ENCODE data around the gene KCNN4. TPM values are rescaled to one million over a fixed set of nuclear protein-coding genes. Genes with fewer than 3 reads are reported as not detected.
"Not testable (repeated sequence)": the region's sequence is repeated elsewhere in the genome, so short reads cannot be mapped to it uniquely, and the experiment has no call there.

KCNN4 gene
- polyA plus RNA-seq: under 1 TPM in 2 of 3 donors, not detected in 1; 0.19 to 0.27 TPM

DNA sequence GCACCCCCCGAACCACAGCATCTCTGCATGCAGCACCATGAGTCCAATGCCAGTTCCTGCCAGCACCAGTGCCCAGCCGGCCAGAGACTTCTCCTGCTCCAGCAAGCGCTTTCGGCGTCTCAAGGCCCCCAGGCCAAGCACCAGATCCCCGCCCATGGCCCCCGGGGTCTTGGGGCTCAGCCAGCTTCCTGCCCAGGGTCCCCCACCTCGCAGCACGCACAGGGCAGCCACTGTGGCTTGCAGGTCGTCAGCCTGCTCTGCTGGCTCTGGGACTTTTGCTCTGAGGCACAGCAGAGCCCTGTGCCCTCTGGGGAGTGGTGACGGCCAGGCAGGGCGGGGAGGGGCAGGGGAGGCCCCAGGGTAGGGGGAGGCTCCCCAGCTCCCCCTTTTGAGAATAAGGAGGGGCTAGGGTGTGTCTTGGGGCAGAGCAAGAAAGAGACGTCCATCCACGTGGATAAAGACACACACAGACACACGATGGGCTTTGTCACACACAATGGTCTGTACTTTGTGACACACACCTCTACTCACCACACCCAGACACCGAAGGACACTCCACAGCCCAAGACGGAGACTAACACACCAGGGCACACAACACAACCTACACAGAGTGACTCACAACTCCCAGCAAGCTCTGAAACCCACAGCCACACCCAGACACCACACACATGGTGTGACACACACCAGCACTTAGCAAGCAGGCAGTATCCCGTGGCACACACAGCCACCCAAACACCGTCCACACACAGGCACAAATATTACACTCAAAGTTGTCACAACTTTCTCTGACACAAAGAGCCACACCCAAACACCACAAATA lies at the start of gene KCNN4:
TSS of gene KCNN4 (minus strand) at position 268 of the 820 bp plus-strand sequence. CDS start at position 156, 112 bp downstream.
- no peak for DNase-seq
- Mint-ChIP-seq H3K4me3 (peak within 1 kb of the TSS in 1 of 5 donors; percentile 57), H3K27ac (peak within 1 kb of the TSS in 1 of 6 donors; percentile 26), H3K27me3 (ENCODE audit: low read depth in 3 of 3) (peaks cover 7 to 27% (median 15%) of the 10 kb centered on the region in 3 donors), H3K36me3 (peaks cover 0 to 3% (median 3%) of the 10 kb centered on the region in 3 donors), H3K9me3 (peaks cover 0 to 3% (median 0%) of the 10 kb centered on the region in 6 donors), H3K4me1 (peaks cover 0 to 4% of the 10 kb centered on the region in 2 donors)

DNA sequence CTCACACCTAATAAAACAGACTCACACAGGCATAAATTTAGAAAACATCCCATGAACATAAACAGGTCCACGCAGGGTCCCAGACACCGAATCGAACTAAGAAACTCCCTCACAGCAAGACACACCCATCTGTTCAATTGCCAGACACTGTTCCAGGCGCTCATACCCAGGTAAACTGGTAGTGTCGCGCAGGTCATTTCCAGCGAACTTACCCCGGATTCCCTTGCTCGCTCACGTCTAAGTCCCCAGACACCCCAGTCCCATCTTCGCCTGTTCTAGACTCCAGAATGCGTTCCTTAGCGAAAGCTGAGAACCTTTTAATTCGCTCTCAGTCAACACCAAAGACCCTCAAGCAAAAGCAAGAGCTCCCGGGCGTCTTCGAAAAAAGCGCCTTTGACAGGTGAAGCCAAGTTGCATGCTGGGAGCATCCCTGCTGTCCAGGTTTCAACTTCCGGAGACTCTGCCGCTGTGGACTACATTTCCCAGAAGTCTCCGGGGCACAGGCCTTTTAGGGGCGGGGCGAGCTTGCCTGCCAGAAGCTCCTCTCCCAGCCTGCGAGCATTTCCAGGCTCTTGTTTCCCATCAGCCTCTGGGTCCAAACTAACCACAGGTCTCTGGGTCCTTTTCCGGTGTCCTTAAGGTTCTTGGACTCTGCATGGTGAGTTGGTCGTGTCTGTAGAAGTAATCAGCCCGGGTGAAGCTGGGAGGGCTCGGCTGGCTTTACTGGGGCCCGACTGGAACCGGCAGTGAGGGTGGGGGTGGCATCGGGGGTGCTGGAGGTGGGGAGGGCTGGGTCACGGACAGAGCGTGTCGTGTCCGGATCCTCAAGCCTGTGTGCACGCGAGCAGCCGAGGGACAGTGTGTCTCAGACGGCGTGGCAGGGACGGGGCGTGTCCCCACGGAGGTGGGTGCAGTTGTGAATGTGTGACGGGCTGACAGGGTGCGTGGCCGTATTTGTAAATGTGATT lies 46.3 kb upstream of the KCNN4 start, which contains the start of gene ZNF283:
TSS of gene ZNF283 (plus strand) at position 535 of the 968 bp plus-strand sequence. CDS start 6,184 bp downstream, outside the sequence.
- peak within 1 kb of the TSS; percentile 89 to 93 (median 90) for H3K4me3 Mint-ChIP-seq
- peaks cover 6 to 15% (median 8%) of the 10 kb centered on the region in 3 donors for H3K27me3 Mint-ChIP-seq (ENCODE audit: low read depth in 3 of 3)
- DNase-seq: peak; percentile 74 to 76 (median 75)
- H3K4me1 Mint-ChIP-seq: peaks cover 21 to 22% of the 10 kb centered on the region in 2 donors
- H3K36me3 Mint-ChIP-seq: peaks cover 7 to 16% (median 14%) of the 10 kb centered on the region in 3 donors
- H3K9me3 Mint-ChIP-seq: no peaks in the 10 kb centered on the region
- peak within 1 kb of the TSS; percentile 47 to 85 (median 76) for H3K27ac Mint-ChIP-seq

DNA sequence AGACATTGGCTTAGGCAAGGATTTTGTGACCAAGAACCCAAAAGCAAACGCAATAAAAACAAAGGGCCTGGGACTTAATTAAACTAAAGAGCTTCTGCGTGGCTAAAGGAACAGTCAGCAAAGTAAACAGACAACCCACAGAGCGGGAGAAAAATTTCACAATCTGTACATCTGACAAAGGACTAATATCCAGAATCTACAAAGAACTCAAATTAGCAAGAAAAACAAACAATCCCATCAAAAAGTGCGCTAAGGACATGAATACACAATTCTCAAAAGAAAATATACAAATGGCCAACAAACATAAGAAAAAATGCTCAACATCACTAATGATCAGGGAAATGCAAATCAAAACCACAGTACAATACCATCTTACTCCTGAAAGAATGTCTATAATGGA lies 43.8 kb upstream of the KCNN4 start:
- not testable (repeated sequence) for DNase-seq, H3K4me3 Mint-ChIP-seq, H3K36me3 Mint-ChIP-seq, H3K9me3 Mint-ChIP-seq, H3K27ac Mint-ChIP-seq
- H3K4me1 Mint-ChIP-seq: peaks cover 30 to 31% of the 10 kb centered on the region in 2 donors
- peaks cover 14 to 30% (median 18%) of the 10 kb centered on the region in 3 donors for H3K27me3 Mint-ChIP-seq (ENCODE audit: low read depth in 3 of 3)

DNA sequence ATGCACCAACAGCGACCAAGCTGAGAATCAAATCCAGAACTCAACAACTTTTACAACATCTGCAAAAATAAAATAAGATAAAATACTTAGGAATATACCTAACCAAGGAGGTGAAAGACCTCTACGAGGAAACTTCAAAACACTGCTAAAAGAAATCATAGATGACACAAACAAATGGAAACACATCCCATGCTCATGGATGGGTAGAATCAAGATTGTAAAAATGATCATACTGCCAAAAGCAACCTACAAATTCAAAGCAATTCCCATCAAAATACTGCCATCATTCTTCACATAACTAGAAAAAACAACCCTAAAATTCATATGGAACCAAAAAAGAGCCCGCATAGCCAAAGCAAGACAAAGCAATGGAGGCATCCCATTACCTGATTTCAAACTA lies 43.1 kb upstream of the KCNN4 start:
- not testable (repeated sequence) for H3K27ac Mint-ChIP-seq, H3K36me3 Mint-ChIP-seq, DNase-seq, H3K4me3 Mint-ChIP-seq, H3K9me3 Mint-ChIP-seq
- H3K27me3 Mint-ChIP-seq (ENCODE audit: low read depth in 3 of 3): peaks cover 14 to 37% (median 18%) of the 10 kb centered on the region in 3 donors
- peaks cover 30 to 31% of the 10 kb centered on the region in 2 donors for H3K4me1 Mint-ChIP-seq

DNA sequence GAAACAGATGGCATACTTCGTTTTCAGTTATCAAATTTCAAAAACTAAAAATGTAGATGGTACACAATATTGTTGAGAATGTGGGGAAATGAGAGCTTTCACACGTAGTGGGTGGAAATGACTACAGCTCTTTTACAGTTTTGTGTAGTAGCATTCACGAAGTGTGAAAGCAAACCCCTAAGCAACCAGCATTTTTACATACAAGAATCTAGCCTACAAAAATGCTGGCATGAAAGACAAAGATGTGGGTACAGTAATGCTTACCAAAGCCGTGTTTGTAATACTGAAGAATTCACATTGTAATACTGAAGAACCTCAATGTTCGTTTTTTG lies 40.1 kb upstream of the KCNN4 start:
- Mint-ChIP-seq H3K36me3 (no peaks in the 10 kb centered on the region), H3K27me3 (ENCODE audit: low read depth in 3 of 3) (peaks cover 14 to 44% (median 21%) of the 10 kb centered on the region in 3 donors), H3K27ac (no peak overlapping the region), H3K4me3 (peak overlapping the region in 4 of 5 donors; percentile 66 to 82 (median 78)), H3K9me3 (peaks cover 0 to 3% (median 0%) of the 10 kb centered on the region in 6 donors), H3K4me1 (peaks cover 9 to 10% of the 10 kb centered on the region in 2 donors)
- DNase-seq: no peak

DNA sequence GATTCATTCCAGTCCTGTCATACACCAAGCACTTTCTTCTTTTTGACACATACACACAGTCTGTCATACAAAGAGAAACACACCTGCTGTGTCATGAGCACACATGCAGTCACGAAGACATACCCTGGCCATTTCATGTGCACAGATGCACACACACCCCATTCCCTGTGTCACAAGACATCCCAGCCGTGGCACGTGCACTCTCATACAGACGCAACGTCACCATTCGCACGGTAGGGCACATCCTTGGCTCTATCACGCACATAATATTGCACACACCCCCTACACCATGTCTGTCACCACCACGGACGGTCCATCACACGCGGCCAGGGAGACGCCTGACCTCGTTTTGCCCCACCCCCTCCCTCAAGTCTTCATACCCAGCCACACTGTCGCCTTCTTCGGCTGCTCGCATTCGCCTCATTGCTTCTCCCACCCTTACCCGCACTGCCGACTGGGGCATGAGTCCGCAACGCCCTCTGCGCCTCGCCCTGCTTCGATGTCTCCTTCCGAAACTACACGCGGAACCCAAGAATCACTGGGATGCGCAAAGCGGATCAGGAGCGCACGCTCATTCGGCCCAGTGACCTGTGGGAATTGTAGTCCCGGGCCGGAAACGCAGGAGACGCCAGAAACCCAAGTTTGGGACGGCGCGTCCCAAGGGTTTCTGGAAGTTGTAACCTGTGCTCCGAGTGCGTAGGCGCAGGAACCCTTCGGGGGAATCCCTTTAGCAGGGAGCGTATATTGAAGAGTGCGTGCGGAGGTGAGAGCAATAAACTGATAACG lies 39.5 kb upstream of the KCNN4 start:
- Mint-ChIP-seq H3K4me3 (peak overlapping the region; percentile 63 to 82 (median 77)), H3K27ac (no peak overlapping the region), H3K4me1 (peaks cover 9% of the 10 kb centered on the region in 2 donors), H3K27me3 (ENCODE audit: low read depth in 3 of 3) (peaks cover 11 to 46% (median 20%) of the 10 kb centered on the region in 3 donors), H3K9me3 (peaks cover 0 to 3% (median 0%) of the 10 kb centered on the region in 6 donors), H3K36me3 (no peaks in the 10 kb centered on the region)
- no peak for DNase-seq

DNA sequence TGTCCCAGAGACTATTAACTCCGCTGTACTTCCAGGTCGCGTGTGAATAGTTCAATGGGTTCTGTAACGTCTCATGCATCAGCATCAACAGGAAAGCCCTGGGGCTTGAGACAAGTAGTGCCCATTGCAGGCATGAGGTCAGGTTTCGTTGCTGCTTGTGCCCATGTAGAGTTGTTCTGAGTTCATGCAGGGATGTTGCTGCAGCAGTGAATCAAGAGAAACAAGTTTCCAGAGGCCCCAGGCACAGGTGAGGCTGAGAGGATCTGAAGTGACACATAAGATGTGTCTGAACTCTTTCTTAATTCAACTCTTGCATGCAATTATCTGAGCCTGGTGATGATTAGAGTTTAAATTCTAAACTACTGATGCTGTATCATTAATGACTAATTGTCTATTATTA lies 37.7 kb upstream of the KCNN4 start:
- Mint-ChIP-seq H3K27me3 (ENCODE audit: low read depth in 3 of 3) (peaks cover 11 to 41% (median 18%) of the 10 kb centered on the region in 3 donors), H3K27ac (no peak overlapping the region), H3K36me3 (no peaks in the 10 kb centered on the region), H3K4me1 (peaks cover 9% of the 10 kb centered on the region in 2 donors), H3K4me3 (no peak overlapping the region), H3K9me3 (peaks cover 0 to 3% (median 0%) of the 10 kb centered on the region in 6 donors)
- no peak for DNase-seq

DNA sequence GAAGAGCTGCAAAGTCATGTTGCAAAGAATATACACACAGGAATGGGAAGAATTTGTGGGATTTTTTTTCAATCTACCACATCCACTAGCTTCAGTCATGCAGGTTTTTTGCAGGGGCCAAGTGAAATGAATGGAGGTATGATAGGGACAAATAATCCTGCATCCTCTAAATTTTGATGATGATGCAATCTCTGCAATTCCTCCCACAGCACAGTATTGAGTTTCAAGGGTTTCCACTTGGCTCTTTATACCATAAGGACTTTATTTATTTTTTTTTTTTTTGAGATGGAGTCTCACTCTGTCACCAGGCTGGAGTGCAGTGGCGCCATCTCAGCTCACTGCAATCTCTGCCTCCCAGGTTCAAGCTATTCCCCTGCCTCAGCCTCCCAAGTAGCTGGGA lies 36.7 kb upstream of the KCNN4 start:
- not testable (repeated sequence) for H3K4me1 Mint-ChIP-seq, H3K4me3 Mint-ChIP-seq, DNase-seq, H3K9me3 Mint-ChIP-seq, H3K36me3 Mint-ChIP-seq, H3K27ac Mint-ChIP-seq
- H3K27me3 Mint-ChIP-seq (ENCODE audit: low read depth in 3 of 3): peaks cover 9 to 38% (median 13%) of the 10 kb centered on the region in 3 donors

DNA sequence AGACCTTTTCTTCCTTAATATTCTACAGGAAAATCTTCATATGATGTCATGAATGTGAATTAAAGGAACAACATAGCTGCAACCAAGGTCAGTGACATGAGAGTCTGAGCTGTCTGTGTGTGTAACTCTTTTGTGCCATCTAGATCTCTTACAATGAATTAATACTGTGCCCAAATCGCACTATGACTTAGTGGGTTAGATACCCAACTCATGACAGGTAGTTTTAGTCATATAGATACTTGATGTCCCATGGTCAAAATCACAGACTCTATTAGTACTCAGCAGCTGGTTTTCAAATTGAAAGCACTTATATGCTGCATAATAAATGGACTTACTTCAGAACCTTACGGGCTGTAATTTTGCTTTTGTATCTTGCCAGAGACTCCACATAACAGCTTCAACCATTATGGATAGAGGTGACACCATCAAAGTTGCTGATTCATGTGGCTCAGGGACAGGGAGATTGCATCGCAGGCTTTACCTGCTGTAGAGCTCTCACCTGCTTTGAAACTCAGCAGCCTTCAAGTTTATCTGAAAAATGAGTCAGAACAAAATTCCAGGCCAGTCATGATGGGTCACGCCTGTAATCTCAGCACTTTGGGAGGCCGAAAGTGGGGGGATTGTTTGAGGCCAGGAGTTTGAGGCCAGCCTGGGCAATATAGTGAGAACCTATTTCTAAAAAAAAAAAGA lies 34.0 kb upstream of the KCNN4 start:
- Mint-ChIP-seq H3K9me3 (no peaks in the 10 kb centered on the region), H3K27me3 (ENCODE audit: low read depth in 3 of 3) (peaks cover 4 to 28% (median 5%) of the 10 kb centered on the region in 3 donors), H3K36me3 (no peaks in the 10 kb centered on the region), H3K27ac (no peak overlapping the region), H3K4me3 (no peak overlapping the region), H3K4me1 (no peaks in the 10 kb centered on the region)
- DNase-seq: no peak

DNA sequence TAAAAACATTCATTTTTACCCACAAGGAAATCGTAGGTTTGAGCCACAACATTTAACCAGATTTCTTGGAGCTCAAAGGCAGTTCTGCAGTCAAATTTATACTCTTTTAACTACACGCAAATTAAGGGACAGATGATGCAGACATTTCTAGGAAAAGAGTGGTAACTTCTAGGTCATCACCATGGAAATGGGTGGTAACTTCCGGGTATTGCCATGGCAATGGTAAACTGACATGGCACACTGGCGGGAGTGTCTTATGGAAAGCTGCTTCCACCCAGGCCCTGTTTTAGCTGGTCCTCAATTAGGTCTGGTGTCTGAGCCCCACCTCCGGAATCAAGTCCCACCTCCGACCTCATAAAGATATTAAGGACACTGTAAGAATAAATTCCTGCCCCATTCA lies 31.9 kb upstream of the KCNN4 start:
- H3K27ac Mint-ChIP-seq: no peak overlapping the region
- H3K36me3 Mint-ChIP-seq: no peaks in the 10 kb centered on the region
- no peak for DNase-seq
- H3K9me3 Mint-ChIP-seq: no peaks in the 10 kb centered on the region
- no peak overlapping the region for H3K4me3 Mint-ChIP-seq
- H3K27me3 Mint-ChIP-seq (ENCODE audit: low read depth in 3 of 3): peaks cover 2 to 9% (median 2%) of the 10 kb centered on the region in 3 donors
- H3K4me1 Mint-ChIP-seq: no peaks in the 10 kb centered on the region

DNA sequence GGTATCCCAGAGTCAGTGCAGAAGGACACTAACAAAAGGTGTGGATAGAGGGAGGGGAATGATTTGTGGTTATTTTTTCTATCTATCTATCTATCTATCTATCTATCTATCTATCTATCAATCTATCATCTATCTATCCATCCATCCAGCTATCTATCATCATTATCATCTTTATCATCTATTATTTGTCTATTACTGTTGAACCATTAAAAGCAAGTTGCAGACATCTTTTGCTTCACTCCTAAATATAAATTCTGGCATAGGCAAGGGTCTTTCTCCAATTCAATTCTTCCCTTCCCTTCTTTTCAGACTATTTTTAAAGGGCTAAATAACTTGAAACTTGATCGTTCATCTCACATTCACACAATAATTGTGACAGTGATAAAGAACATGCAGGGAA lies 31.5 kb upstream of the KCNN4 start:
- H3K27ac Mint-ChIP-seq: no peak overlapping the region
- no peak for DNase-seq
- no peaks in the 10 kb centered on the region for H3K36me3 Mint-ChIP-seq
- H3K9me3 Mint-ChIP-seq: no peaks in the 10 kb centered on the region
- H3K4me3 Mint-ChIP-seq: no peak overlapping the region
- H3K27me3 Mint-ChIP-seq (ENCODE audit: low read depth in 3 of 3): peaks cover 2 to 9% (median 4%) of the 10 kb centered on the region in 3 donors
- H3K4me1 Mint-ChIP-seq: no peaks in the 10 kb centered on the region

DNA sequence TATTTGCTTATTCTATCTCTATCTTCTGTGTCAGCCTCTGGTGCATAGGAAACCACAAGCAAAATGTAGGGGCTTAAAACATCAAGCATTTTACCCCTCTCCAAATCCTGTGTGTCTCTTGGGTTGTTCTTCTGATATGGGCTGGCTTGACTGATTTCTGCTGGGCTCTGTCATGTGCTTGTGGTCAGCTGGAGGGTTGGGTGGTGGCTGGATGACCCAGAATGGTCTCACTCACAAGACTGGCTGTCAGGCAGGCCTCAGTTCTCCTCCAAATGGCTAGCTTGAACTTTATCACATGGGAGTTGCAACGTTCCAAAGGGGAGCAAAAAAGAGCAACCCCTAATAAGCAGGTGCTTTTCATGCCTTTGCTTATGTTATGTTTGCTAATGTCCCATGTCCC lies 31.1 kb upstream of the KCNN4 start:
- H3K4me1 Mint-ChIP-seq: no peaks in the 10 kb centered on the region
- DNase-seq: no peak
- no peaks in the 10 kb centered on the region for H3K9me3 Mint-ChIP-seq
- no peak overlapping the region for H3K27ac Mint-ChIP-seq
- H3K27me3 Mint-ChIP-seq (ENCODE audit: low read depth in 3 of 3): peaks cover 2 to 9% (median 4%) of the 10 kb centered on the region in 3 donors
- H3K4me3 Mint-ChIP-seq: no peak overlapping the region
- H3K36me3 Mint-ChIP-seq: no peaks in the 10 kb centered on the region
